SK-N-SH (cell line): Measurements from ENCODE around the gene TMEM164. TPM values are rescaled to one million over a fixed set of nuclear protein-coding genes. Genes with fewer than 3 reads are reported as not detected.

Source experiments
- CTCF ChIA-PET: fragments of 300-600, 350-600 bp; formaldehyde crosslinking; extraction: SDS; loops from one replicate; lab custom pipeline; 2021; lab: Yijun Ruan, JAX
- POLR2A ChIA-PET: fragments of 350-600 bp; sonication (Branson Sonifier 250); formaldehyde crosslinking; extraction: SDS; loops from one replicate; lab custom pipeline; 2020; ENCODE audit warnings: antibody characterized with exemption, inconsistent platforms; lab: Yijun Ruan, JAX
- DNase-seq: peaks from one replicate; pipeline ENCODE4 v3.0.0; 2012
- H2AFZ ChIP-seq: fragments of 200-600 bp; sonication (generic); 2 replicates; pipeline ENCODE4 v1.8.1; 2016; ENCODE audit warnings: antibody characterized with exemption, mild to moderate bottlenecking, low read depth
- H3F3A ChIP-seq: fragments of 200-600 bp; sonication (generic); replicated peaks from 2 replicates; pipeline ENCODE3; 2016; ENCODE audit warnings: antibody characterized with exemption, mild to moderate bottlenecking; ENCODE audit not compliant: insufficient read depth
- H3K27ac ChIP-seq, 2 experiments: fragments of 200-500 bp in 1 of 2; fragments of 200-600 bp in 1 of 2; sonication (Bioruptor generic) in 1 of 2; sonication (generic), shearing (Covaris generic) in 1 of 2; 2 replicates each; pipeline versions ENCODE4 v1.5.1 to v1.6.1; 2014 to 2016; ENCODE audit warnings: low read depth in 2 of 2, inconsistent platforms in 1 of 2, low read length in 1 of 2, mild to moderate bottlenecking in 1 of 2, mixed read lengths in 1 of 2
- H3K27me3 ChIP-seq: fragments of 200-600 bp; sonication (generic), shearing (Covaris generic); 2 replicates; pipeline ENCODE4 v1.6.1; 2016; ENCODE audit warnings: mixed run types; ENCODE audit not compliant: insufficient read depth
- H3K36me3 ChIP-seq, 2 experiments: fragments of 200-500 bp in 1 of 2; fragments of 200-600 bp in 1 of 2; sonication (Bioruptor generic) in 1 of 2; sonication (generic) in 1 of 2; replicated peaks in 1 of 2; 2 replicates each; pipeline versions ENCODE3 to v1.5.1; 2014 to 2016; ENCODE audit warnings: low read length in 1 of 2, mild to moderate bottlenecking in 1 of 2; ENCODE audit not compliant: insufficient read depth in 2 of 2, control insufficient read depth in 1 of 2
- H3K4me1 ChIP-seq, 2 experiments: fragments of 200-500 bp in 1 of 2; fragments of 200-600 bp in 1 of 2; sonication (Bioruptor generic) in 1 of 2; sonication (generic), shearing (Covaris generic) in 1 of 2; 2 replicates each; pipeline versions ENCODE4 v1.5.1 to v1.6.1; 2014 to 2016; ENCODE audit warnings: low read depth in 1 of 2, low read length in 1 of 2, mixed run types in 1 of 2; ENCODE audit not compliant: insufficient read depth in 2 of 2, control insufficient read depth in 1 of 2
- H3K4me2 ChIP-seq: fragments of 200-600 bp; sonication (generic), shearing (Covaris generic); 2 replicates; pipeline ENCODE4 v1.6.1; 2017; ENCODE audit warnings: mixed run types
- H3K4me3 ChIP-seq, 2 experiments: fragments of 200-500 bp in 1 of 2; fragments of 200-600 bp in 1 of 2; sonication (Bioruptor generic) in 1 of 2; sonication (generic), shearing (Covaris generic) in 1 of 2; 2 replicates each; pipeline versions ENCODE4 v1.5.1 to v1.8.1; 2014 to 2016; ENCODE audit warnings: low read depth in 2 of 2, inconsistent platforms in 1 of 2, low read length in 1 of 2, mild to moderate bottlenecking in 1 of 2, mixed read lengths in 1 of 2, moderate library complexity in 1 of 2
- H3K79me2 ChIP-seq: fragments of 200-600 bp; sonication (generic); 2 replicates; pipeline ENCODE4 v1.8.1; 2017; ENCODE audit warnings: mild to moderate bottlenecking; ENCODE audit not compliant: insufficient read depth
- H3K9ac ChIP-seq: fragments of 200-600 bp; sonication (generic); 2 replicates; pipeline ENCODE4 v1.6.1; 2017; ENCODE audit warnings: mixed run types
- H3K9me2 ChIP-seq: fragments of 200-600 bp; sonication (generic); 2 replicates; pipeline ENCODE4 v1.6.1; 2017; ENCODE audit warnings: mixed run types
- H3K9me3 ChIP-seq: fragments of 200-600 bp; sonication (generic); 2 replicates; pipeline ENCODE4 v1.6.1; 2017; ENCODE audit warnings: mixed run types, mild to moderate bottlenecking, moderate library complexity
- H4K20me1 ChIP-seq: fragments of 200-600 bp; sonication (generic); 2 replicates; pipeline ENCODE4 v1.6.1; 2017; ENCODE audit warnings: mild to moderate bottlenecking, mixed run types; ENCODE audit not compliant: insufficient read depth
- CHD2 ChIP-seq: fragments of 150-350 bp; IDR thresholded peaks from 2 replicates; pipeline ENCODE4 v1.6.1; 2018; ENCODE audit warnings: low read length; ENCODE audit not compliant: partially characterized antibody
- EZH2phosphoT487 ChIP-seq: fragments of 200-600 bp; sonication (generic); IDR thresholded peaks from 2 replicates; pipeline ENCODE4 v1.6.1; 2017; ENCODE audit warnings: low read depth, mixed run types, mild to moderate bottlenecking, antibody characterized with exemption, moderate library complexity, borderline replicate concordance
- GABPA ChIP-seq: IDR thresholded peaks from 2 replicates; pipeline ENCODE4 v1.4.0; 2012; ENCODE audit warnings: low read depth, mild to moderate bottlenecking
- MXI1 ChIP-seq: IDR thresholded peaks from 2 replicates; pipeline ENCODE4 v1.6.1; 2012; ENCODE audit warnings: mild to moderate bottlenecking, low read depth, low read length, improper control_type of control experiment
- NFIC ChIP-seq: IDR thresholded peaks from 2 replicates; pipeline ENCODE4 v1.4.0; 2012; ENCODE audit warnings: borderline replicate concordance
- NRF1 ChIP-seq: IDR thresholded peaks from 2 replicates; pipeline ENCODE4 v1.6.1; 2012; ENCODE audit warnings: low read depth, mild to moderate bottlenecking, low read length
- POLR2AphosphoS5 ChIP-seq: IDR thresholded peaks from 2 replicates; pipeline ENCODE4 v1.6.1; 2012; ENCODE audit warnings: low read depth, low read length
- RFX5 ChIP-seq: IDR thresholded peaks from 2 replicates; pipeline ENCODE4 v1.6.1; 2012; ENCODE audit warnings: mild to moderate bottlenecking, improper control_type of control experiment, low read length
- SMC3 ChIP-seq: IDR thresholded peaks from 2 replicates; pipeline ENCODE4 v1.6.1; 2012; ENCODE audit warnings: low read depth, low read length, improper control_type of control experiment
- TEAD4 ChIP-seq: IDR thresholded peaks from 2 replicates; pipeline ENCODE4 v1.4.0; 2012; ENCODE audit warnings: mild to moderate bottlenecking, borderline replicate concordance; ENCODE audit not compliant: insufficient read depth
- WGBS: methylation state at CpG from one replicate; pipeline ENCODE4 v1.1.6; 2017; ENCODE audit warnings: low lambda C conversion rate; 5-methylcytosine and 5-hydroxymethylcytosine counted together
- polyA plus RNA-seq, 3 experiments: library from polyadenylated mRNA; depleted of rRNA; stranded (reverse); fragments of >200 nt; gene quantifications; 2 replicates each; pipeline ENCODE4 v1.2.3, GENCODE V29; 2012
- TF ChIP-seq, protein P1 (sequence below): IDR thresholded peaks from 2 replicates; pipeline ENCODE4 v1.4.0; 2012; ENCODE audit warnings: low read depth
- TF ChIP-seq, protein P2 (sequence below): IDR thresholded peaks from 2 replicates; pipeline ENCODE4; 2012
- TF ChIP-seq, protein P3 (sequence below): fragments of 150-350 bp; IDR thresholded peaks from 2 replicates; pipeline ENCODE4 v1.6.1; 2017; ENCODE audit warnings: antibody characterized with exemption, low read length, low read depth, borderline replicate concordance
- TF ChIP-seq, protein P4 (sequence below): IDR thresholded peaks from 2 replicates; pipeline ENCODE4 v1.6.1; 2012; ENCODE audit warnings: mild to moderate bottlenecking, low read depth, low read length, moderate library complexity
- TF ChIP-seq, protein P5 (sequence below): IDR thresholded peaks from 2 replicates; pipeline ENCODE4 v1.4.0; 2012; ENCODE audit warnings: low read depth, borderline replicate concordance

TMEM164 gene
- polyA plus RNA-seq, 1 of the 3 experiments (the other 2 are of a cell fraction): 11.9 TPM

DNA sequence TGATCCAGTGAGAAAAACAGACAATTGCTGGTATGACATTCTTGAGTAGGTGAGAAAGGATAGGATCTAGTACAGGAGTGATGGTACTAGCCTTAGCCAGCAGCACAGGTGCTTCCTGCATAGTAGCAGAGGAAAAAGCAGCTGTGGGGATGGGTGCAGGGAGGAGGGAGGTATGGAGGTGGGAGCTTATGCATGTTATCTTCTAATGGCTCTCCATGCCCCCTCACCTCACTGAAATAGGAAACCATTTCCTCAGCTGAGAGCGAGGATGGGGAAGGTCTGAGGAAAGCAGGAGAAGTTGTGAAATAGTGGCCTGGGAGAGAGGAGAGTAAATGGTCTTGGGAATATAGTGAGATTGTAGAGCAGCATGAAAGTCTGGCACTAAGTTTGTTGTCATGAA lies 136.3 kb downstream of the TMEM164 start (continued):
- TF ChIP-seq POLR2AphosphoS5 (no peak), EZH2phosphoT487 (no peak)

DNA sequence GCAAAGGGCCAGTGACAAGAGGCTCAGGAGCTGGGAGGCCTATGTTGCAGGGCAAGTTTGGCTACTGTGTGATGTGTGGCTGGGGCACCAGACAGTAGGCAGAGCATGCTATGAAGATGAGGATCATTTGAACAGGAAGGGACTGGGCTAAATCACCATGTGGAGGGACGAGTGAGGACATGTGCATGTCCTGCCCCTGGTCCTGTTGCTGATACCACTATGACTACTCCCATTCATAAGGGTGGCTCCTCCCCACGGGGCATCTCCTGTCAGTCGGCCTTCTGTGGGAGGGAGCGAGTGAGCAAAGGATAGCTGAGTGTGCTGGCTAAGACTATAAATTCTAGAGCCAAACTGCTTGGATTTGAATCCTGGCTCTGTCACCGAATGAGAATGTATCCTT lies 139.2 kb downstream of the TMEM164 start:
- H3K4me1 ChIP-seq: no peaks in the 10 kb centered on the region; a peak in 1 of 4 replicates
- ChIA-PET POLR2A (no interaction called here), CTCF (no interaction called here)
- no peaks in the 10 kb centered on the region for H3K9me3 ChIP-seq
- no peaks in the 10 kb centered on the region for H3K9me2 ChIP-seq
- H3K27ac ChIP-seq: no peak overlapping the region; a peak in 1 of 4 replicates
- 54% methylated on average over 5 of the region's 5 CpGs for WGBS
- no peaks in the 10 kb centered on the region for H3K79me2 ChIP-seq
- no peak for TF ChIP-seq SMC3
- no peaks in the 10 kb centered on the region for H4K20me1 ChIP-seq
- no peak overlapping the region for H3K9ac ChIP-seq
- H3K4me2 ChIP-seq: no peak overlapping the region
- H2AFZ ChIP-seq: no peak overlapping the region
- H3K27me3 ChIP-seq: no peaks in the 10 kb centered on the region; the same call in 1 of the 2 replicates
- DNase-seq: no peak
- H3F3A ChIP-seq: no peaks in the 10 kb centered on the region
- no peaks in the 10 kb centered on the region for H3K36me3 ChIP-seq
- no peak overlapping the region for H3K4me3 ChIP-seq

DNA sequence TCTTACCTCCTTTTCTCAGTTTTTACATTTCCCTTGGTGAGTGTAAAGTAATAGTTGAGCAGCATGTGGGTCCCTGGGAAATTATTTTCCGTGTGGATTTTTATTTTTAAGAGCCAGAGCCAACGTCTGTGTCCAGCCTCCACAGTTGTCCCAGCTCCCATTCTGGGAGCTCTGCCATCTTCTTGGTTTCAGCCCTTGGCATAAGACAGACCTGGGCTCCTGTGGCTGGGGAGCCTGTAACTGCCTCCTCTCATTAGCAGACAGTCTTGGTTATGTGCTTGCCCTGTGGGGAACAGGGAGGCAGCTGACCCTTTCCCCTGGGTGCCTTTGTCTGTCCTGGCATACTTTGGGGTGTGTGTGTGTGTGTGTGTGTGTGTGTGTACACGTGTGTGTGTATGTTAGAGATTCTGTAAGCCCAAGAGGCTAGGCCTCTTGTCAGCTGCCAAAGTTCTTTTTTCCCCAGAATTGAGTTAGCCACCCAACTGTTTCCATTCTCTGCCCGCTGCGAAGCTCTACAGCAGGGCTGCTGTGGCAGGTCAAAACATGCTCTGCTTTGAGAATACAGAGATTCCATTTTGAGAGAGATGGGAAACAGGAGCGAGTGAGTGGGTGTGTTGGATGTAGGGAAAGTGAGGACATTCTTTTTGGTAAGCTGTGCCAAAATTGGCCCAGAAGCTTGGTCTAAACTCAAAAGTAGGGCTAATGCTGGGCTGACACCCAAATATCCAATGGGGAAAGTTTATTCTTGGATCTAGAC lies 140.7 kb downstream of the TMEM164 start:
- no peaks in the 10 kb centered on the region for H3K9me2 ChIP-seq
- peak overlapping the region in 1 of 2 experiments; percentile 14; a peak in 1 of 4 replicates for H3K27ac ChIP-seq
- no peak overlapping the region for H3K4me2 ChIP-seq
- 39% methylated on average over 6 of the region's 6 CpGs for WGBS
- no peaks in the 10 kb centered on the region for H3K9me3 ChIP-seq
- H3K79me2 ChIP-seq: no peaks in the 10 kb centered on the region
- POLR2A ChIA-PET: no interaction called here
- H3K4me1 ChIP-seq: no peaks in the 10 kb centered on the region; a peak in 1 of 4 replicates
- H3K36me3 ChIP-seq: no peaks in the 10 kb centered on the region
- no peak overlapping the region for H2AFZ ChIP-seq
- H3K9ac ChIP-seq: no peak overlapping the region
- H4K20me1 ChIP-seq: no peaks in the 10 kb centered on the region
- H3K27me3 ChIP-seq: no peaks in the 10 kb centered on the region; the same call in 1 of the 2 replicates
- no peak for DNase-seq
- no peaks in the 10 kb centered on the region for H3F3A ChIP-seq
- H3K4me3 ChIP-seq: no peak overlapping the region
- CTCF ChIA-PET: interaction anchor here (0.9 to 1.3 kb wide), 4 partner anchors 13 to 658 kb away, joined by 3 to 5 read pairs (median 4); partner anchors contain the start of gene TMEM164
- no peak for TF ChIP-seq SMC3
- TF ChIP-seq, protein P1, sequence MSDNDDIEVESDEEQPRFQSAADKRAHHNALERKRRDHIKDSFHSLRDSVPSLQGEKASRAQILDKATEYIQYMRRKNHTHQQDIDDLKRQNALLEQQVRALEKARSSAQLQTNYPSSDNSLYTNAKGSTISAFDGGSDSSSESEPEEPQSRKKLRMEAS: no peak
- TF ChIP-seq GABPA: no peak
- TF ChIP-seq CHD2: no peak
- TF ChIP-seq POLR2AphosphoS5: no peak
- TF ChIP-seq MXI1: no peak
- TF ChIP-seq, protein P2, sequence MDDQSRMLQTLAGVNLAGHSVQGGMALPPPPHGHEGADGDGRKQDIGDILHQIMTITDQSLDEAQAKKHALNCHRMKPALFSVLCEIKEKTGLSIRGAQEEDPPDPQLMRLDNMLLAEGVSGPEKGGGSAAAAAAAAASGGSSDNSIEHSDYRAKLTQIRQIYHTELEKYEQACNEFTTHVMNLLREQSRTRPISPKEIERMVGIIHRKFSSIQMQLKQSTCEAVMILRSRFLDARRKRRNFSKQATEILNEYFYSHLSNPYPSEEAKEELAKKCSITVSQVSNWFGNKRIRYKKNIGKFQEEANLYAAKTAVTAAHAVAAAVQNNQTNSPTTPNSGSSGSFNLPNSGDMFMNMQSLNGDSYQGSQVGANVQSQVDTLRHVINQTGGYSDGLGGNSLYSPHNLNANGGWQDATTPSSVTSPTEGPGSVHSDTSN: no peak
- TF ChIP-seq, protein P3, sequence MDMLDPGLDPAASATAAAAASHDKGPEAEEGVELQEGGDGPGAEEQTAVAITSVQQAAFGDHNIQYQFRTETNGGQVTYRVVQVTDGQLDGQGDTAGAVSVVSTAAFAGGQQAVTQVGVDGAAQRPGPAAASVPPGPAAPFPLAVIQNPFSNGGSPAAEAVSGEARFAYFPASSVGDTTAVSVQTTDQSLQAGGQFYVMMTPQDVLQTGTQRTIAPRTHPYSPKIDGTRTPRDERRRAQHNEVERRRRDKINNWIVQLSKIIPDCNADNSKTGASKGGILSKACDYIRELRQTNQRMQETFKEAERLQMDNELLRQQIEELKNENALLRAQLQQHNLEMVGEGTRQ: no peak
- no peak for TF ChIP-seq RFX5
- TF ChIP-seq, protein P4, sequence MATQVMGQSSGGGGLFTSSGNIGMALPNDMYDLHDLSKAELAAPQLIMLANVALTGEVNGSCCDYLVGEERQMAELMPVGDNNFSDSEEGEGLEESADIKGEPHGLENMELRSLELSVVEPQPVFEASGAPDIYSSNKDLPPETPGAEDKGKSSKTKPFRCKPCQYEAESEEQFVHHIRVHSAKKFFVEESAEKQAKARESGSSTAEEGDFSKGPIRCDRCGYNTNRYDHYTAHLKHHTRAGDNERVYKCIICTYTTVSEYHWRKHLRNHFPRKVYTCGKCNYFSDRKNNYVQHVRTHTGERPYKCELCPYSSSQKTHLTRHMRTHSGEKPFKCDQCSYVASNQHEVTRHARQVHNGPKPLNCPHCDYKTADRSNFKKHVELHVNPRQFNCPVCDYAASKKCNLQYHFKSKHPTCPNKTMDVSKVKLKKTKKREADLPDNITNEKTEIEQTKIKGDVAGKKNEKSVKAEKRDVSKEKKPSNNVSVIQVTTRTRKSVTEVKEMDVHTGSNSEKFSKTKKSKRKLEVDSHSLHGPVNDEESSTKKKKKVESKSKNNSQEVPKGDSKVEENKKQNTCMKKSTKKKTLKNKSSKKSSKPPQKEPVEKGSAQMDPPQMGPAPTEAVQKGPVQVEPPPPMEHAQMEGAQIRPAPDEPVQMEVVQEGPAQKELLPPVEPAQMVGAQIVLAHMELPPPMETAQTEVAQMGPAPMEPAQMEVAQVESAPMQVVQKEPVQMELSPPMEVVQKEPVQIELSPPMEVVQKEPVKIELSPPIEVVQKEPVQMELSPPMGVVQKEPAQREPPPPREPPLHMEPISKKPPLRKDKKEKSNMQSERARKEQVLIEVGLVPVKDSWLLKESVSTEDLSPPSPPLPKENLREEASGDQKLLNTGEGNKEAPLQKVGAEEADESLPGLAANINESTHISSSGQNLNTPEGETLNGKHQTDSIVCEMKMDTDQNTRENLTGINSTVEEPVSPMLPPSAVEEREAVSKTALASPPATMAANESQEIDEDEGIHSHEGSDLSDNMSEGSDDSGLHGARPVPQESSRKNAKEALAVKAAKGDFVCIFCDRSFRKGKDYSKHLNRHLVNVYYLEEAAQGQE: no peak
- TF ChIP-seq, protein P5, sequence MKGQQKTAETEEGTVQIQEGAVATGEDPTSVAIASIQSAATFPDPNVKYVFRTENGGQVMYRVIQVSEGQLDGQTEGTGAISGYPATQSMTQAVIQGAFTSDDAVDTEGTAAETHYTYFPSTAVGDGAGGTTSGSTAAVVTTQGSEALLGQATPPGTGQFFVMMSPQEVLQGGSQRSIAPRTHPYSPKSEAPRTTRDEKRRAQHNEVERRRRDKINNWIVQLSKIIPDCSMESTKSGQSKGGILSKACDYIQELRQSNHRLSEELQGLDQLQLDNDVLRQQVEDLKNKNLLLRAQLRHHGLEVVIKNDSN: no peak
- TF ChIP-seq NRF1: no peak
- no peak for TF ChIP-seq NFIC
- no peak for TF ChIP-seq TEAD4
